HG03460 (cell line): ENCODE results near the gene CALR3.

ENCODE experiments used
- ATAC-seq: cut with Tn5 transposase; IDR thresholded peaks from one replicate; pipeline ENCODE4 v1.9.1; 2021; ENCODE audit not compliant: unreplicated experiment

The CALR3 gene

GRCh38 chr19:16435238-16435917, 60.6 kb downstream of the CALR3 start:
- ATAC-seq = no peak

GRCh38 chr19:16433986-16434385, 62.0 kb downstream of the CALR3 start:
- no peak for ATAC-seq

- no peak for ATAC-seq
Observed at GRCh38 chr19:16429759-16430091, 66.2 kb downstream of the CALR3 start.

GRCh38 chr19:16429066-16429758, 66.8 kb downstream of the CALR3 start:
- no peak for ATAC-seq
